Astrocyte (in vitro differentiated cells and primary cell): ENCODE data around the gene TP53RK. TPM values are rescaled to one million over a fixed set of nuclear protein-coding genes. Genes with fewer than 3 reads are reported as not detected.

ENCODE experiments used
- DNase-seq: peaks from one replicate; pipeline ENCODE4 v3.0.0-alpha.2; 2010; ENCODE audit warnings: low read depth
- FAIRE-seq: peaks from 2 replicates; lab custom pipeline; 2011; peaks lifted over from hg19 to GRCh38; lab: Jason Lieb, UNC
- H2AFZ ChIP-seq: 2 replicates; pipeline ENCODE4 v1.6.0; 2012; ENCODE audit warnings: low read depth, low read length, inconsistent platforms
- H3K27ac ChIP-seq: 2 replicates; pipeline ENCODE4 v1.5.1; 2011; ENCODE audit warnings: low read depth, low read length, inconsistent platforms
- H3K27me3 ChIP-seq: 2 replicates; pipeline ENCODE4 v1.6.0; 2011; ENCODE audit warnings: low read length, inconsistent platforms; ENCODE audit not compliant: insufficient read depth
- H3K36me3 ChIP-seq: 2 replicates; pipeline ENCODE4 v1.5.1; 2011; ENCODE audit warnings: low read length, inconsistent platforms; ENCODE audit not compliant: insufficient read depth
- H3K4me1 ChIP-seq: 2 replicates; pipeline ENCODE4 v1.5.1; 2011; ENCODE audit warnings: low read length, inconsistent platforms; ENCODE audit not compliant: insufficient read depth
- H3K4me2 ChIP-seq: 2 replicates; pipeline ENCODE4 v1.6.0; 2012; ENCODE audit warnings: low read length, inconsistent platforms
- H3K4me3 ChIP-seq: 2 replicates; pipeline ENCODE4 v1.5.1; 2011; ENCODE audit warnings: low read depth, mild to moderate bottlenecking, low read length, inconsistent platforms; ENCODE audit not compliant: insufficient read depth
- H3K79me2 ChIP-seq: 2 replicates; pipeline ENCODE4 v1.6.0; 2012; ENCODE audit warnings: mild to moderate bottlenecking, low read length, inconsistent platforms; ENCODE audit not compliant: insufficient read depth
- H3K9ac ChIP-seq: 2 replicates; pipeline ENCODE4 v1.6.0; 2012; ENCODE audit warnings: mild to moderate bottlenecking, low read length, inconsistent platforms
- H3K9me3 ChIP-seq: 2 replicates; pipeline ENCODE4 v1.5.1; 2012; ENCODE audit warnings: low read depth, mild to moderate bottlenecking, low read length, inconsistent platforms; ENCODE audit not compliant: insufficient read depth
- H4K20me1 ChIP-seq: 2 replicates; pipeline ENCODE4 v1.6.0; 2012; ENCODE audit warnings: low read length, inconsistent platforms; ENCODE audit not compliant: insufficient read depth
- H3K27ac Mint-ChIP-seq: one replicate; pipeline ENCODE4 v1.8.0; 2021; ENCODE audit warnings: mild to moderate bottlenecking, mixed read lengths; ENCODE audit not compliant: unreplicated experiment
- H3K27me3 Mint-ChIP-seq: one replicate; pipeline ENCODE4 v1.8.0; 2021; ENCODE audit warnings: low read depth, mixed read lengths; ENCODE audit not compliant: unreplicated experiment
- H3K36me3 Mint-ChIP-seq: one replicate; pipeline ENCODE4 v1.8.0; 2021; ENCODE audit warnings: low read depth, mixed read lengths; ENCODE audit not compliant: unreplicated experiment
- H3K4me1 Mint-ChIP-seq: one replicate; pipeline ENCODE4 v1.8.0; 2021; ENCODE audit warnings: low read depth, mixed read lengths; ENCODE audit not compliant: unreplicated experiment
- H3K4me3 Mint-ChIP-seq: one replicate; pipeline ENCODE4 v1.8.0; 2021; ENCODE audit warnings: mild to moderate bottlenecking, moderate library complexity, mixed read lengths; ENCODE audit not compliant: unreplicated experiment
- H3K9me3 Mint-ChIP-seq: one replicate; pipeline ENCODE4 v1.8.0; 2021; ENCODE audit warnings: mild to moderate bottlenecking, mixed read lengths; ENCODE audit not compliant: unreplicated experiment
- EZH2 ChIP-seq: IDR thresholded peaks from 2 replicates; pipeline ENCODE4 v1.6.1; 2012; ENCODE audit warnings: mild to moderate bottlenecking, low read length, inconsistent platforms; ENCODE audit not compliant: insufficient read depth
- total RNA-seq: library from RNA; stranded (reverse); gene quantifications from 2 replicates; pipeline ENCODE4 v1.2.1, GENCODE V29; 2021
- TF ChIP-seq, protein P1 (sequence below): IDR thresholded peaks from 2 replicates; pipeline ENCODE4 v1.5.1; 2011; ENCODE audit warnings: low read depth, mild to moderate bottlenecking, inconsistent platforms, low read length, moderate library complexity; ENCODE audit not compliant: insufficient read depth

Gene TP53RK
- total RNA-seq, 1 donor from 2014 or later: 16.0 TPM

DNA sequence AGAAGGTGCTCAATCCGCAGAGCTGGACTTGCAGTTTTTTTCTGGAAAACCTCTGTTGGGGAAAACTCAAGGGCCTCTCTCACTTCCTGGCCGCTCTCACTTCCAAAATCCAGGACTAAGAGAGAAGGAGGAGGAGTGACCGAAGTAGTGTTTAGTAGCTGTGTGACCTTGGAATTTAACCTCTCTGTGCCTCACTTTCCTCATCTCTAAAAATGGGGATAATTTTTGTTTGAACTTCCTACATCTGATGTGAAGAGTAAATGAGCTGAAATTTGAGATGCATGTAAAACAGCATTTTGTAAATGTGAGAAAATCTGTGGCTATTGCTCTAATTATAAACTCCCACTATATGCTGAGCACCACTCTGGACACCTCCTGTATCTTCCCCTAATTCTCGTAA is 43.1 kb downstream of the TP53RK start:
- no peaks in the 10 kb centered on the region for H3K36me3 ChIP-seq
- Mint-ChIP-seq H3K4me1 (peaks cover 9% of the 10 kb centered on the region), H3K4me3 (no peak overlapping the region), H3K27me3 (peaks cover 20% of the 10 kb centered on the region), H3K27ac (no peak overlapping the region), H3K9me3 (peaks cover 2% of the 10 kb centered on the region), H3K36me3 (peaks cover 1% of the 10 kb centered on the region)
- H3K79me2 ChIP-seq: no peaks in the 10 kb centered on the region
- no peak overlapping the region for H3K27ac ChIP-seq
- H4K20me1 ChIP-seq: no peaks in the 10 kb centered on the region
- no peaks in the 10 kb centered on the region for H3K4me1 ChIP-seq
- FAIRE-seq (no peak), DNase-seq (no peak)
- no peak overlapping the region for H3K9ac ChIP-seq
- H2AFZ ChIP-seq: no peak overlapping the region
- H3K9me3 ChIP-seq: no peaks in the 10 kb centered on the region
- H3K4me2 ChIP-seq: no peak overlapping the region
- peaks cover 12% of the 10 kb centered on the region for H3K27me3 ChIP-seq
- TF ChIP-seq, protein P1, sequence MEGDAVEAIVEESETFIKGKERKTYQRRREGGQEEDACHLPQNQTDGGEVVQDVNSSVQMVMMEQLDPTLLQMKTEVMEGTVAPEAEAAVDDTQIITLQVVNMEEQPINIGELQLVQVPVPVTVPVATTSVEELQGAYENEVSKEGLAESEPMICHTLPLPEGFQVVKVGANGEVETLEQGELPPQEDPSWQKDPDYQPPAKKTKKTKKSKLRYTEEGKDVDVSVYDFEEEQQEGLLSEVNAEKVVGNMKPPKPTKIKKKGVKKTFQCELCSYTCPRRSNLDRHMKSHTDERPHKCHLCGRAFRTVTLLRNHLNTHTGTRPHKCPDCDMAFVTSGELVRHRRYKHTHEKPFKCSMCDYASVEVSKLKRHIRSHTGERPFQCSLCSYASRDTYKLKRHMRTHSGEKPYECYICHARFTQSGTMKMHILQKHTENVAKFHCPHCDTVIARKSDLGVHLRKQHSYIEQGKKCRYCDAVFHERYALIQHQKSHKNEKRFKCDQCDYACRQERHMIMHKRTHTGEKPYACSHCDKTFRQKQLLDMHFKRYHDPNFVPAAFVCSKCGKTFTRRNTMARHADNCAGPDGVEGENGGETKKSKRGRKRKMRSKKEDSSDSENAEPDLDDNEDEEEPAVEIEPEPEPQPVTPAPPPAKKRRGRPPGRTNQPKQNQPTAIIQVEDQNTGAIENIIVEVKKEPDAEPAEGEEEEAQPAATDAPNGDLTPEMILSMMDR: no peak
- no peak for TF ChIP-seq EZH2
- H3K4me3 ChIP-seq: no peak overlapping the region

GRCh38 chr20:46644733-46645132 is 44.5 kb downstream of the TP53RK start:
- Mint-ChIP-seq H3K4me3 (no peak overlapping the region), H3K27ac (no peak overlapping the region), H3K4me1 (peaks cover 9% of the 10 kb centered on the region), H3K36me3 (peaks cover 2% of the 10 kb centered on the region), H3K9me3 (no peaks in the 10 kb centered on the region), H3K27me3 (peaks cover 11% of the 10 kb centered on the region)
- no peaks in the 10 kb centered on the region for H3K36me3 ChIP-seq
- H3K27me3 ChIP-seq: no peaks in the 10 kb centered on the region
- DNase-seq (no peak), FAIRE-seq (no peak)
- no peak for TF ChIP-seq EZH2
- TF ChIP-seq, protein P1: no peak
- no peaks in the 10 kb centered on the region for H3K79me2 ChIP-seq
- H3K9me3 ChIP-seq: no peaks in the 10 kb centered on the region
- H3K9ac ChIP-seq: no peak overlapping the region
- H3K4me1 ChIP-seq: no peaks in the 10 kb centered on the region
- H3K4me3 ChIP-seq: no peak overlapping the region
- H2AFZ ChIP-seq: no peak overlapping the region
- no peak overlapping the region for H3K4me2 ChIP-seq
- H4K20me1 ChIP-seq: no peaks in the 10 kb centered on the region
- H3K27ac ChIP-seq: no peak overlapping the region

- FAIRE-seq (no peak), DNase-seq (no peak)
- TF ChIP-seq, protein P1: no peak
- no peak for TF ChIP-seq EZH2
- Histone ChIP-seq H3K4me1 (no peaks in the 10 kb centered on the region), H3K4me3 (no peak overlapping the region), H3K9ac (no peak overlapping the region), H3K4me2 (no peak overlapping the region), H3K79me2 (no peaks in the 10 kb centered on the region), H3K27me3 (no peaks in the 10 kb centered on the region), H3K36me3 (no peaks in the 10 kb centered on the region), H2AFZ (no peak overlapping the region), H3K9me3 (no peaks in the 10 kb centered on the region), H3K27ac (no peak overlapping the region), H4K20me1 (no peaks in the 10 kb centered on the region)
- Mint-ChIP-seq H3K4me3 (no peak overlapping the region), H3K36me3 (peaks cover 4% of the 10 kb centered on the region), H3K27me3 (peaks cover 12% of the 10 kb centered on the region), H3K27ac (no peak overlapping the region), H3K9me3 (no peaks in the 10 kb centered on the region), H3K4me1 (peaks cover 9% of the 10 kb centered on the region)
Measured at GRCh38 chr20:46644160-46644559, 45.1 kb downstream of the TP53RK start.
